Measurements from ENCODE around the gene CRYGC.
"Not testable (repeated sequence)": the region's sequence is repeated elsewhere in the genome, so short reads cannot be mapped to it uniquely, and the experiment has no call there.

Gene CRYGC

GRCh38 chr2:208136716-208137094, 7.1 kb upstream of the CRYGC start:
- DNase-seq (ENCODE audit: low spot score) = no peak

DNA sequence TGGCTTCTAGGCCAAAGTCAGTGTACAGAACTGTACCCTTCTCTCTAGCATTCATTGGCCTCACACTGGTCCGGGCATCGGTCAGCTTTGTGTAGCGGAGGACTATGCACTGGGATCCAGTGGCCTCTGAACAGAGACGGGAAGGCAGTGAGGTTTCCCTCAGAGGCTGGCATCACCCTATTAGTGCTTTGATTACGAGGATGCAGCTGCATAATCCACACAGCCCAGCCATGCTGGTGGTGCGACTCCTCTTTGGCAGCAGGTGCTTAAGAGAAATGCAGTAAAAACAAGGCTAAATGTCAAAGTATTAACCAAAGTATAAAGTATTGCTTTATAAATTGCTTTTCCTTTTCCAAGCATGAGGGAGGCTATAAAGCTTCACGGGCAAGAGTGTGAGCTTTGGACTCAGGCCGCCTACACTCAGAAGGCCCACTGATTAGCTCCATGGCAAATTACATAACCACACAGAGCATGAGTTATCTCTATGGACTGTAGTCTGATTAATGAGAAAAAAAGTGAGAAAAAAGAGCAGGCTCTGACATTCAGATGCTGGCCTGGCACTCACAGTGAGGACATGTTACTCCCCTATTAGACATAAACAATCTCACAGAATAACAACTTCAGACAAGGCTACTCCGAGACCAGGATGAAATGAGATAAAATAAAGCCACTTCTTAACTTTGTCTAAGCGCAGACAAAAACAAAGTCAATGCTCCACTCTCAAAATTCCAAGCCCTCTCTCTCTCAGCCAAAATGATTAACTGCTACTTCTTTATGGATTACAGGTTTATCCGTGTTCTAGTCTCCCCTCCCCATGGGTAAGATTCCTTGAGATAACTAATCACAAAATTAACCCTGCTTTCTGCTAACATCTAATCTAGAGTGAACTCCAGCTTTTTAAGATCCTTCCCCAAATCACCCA, 6.4 kb upstream of the CRYGC start:
- no peak for DNase-seq (ENCODE audit: low spot score)

DNA sequence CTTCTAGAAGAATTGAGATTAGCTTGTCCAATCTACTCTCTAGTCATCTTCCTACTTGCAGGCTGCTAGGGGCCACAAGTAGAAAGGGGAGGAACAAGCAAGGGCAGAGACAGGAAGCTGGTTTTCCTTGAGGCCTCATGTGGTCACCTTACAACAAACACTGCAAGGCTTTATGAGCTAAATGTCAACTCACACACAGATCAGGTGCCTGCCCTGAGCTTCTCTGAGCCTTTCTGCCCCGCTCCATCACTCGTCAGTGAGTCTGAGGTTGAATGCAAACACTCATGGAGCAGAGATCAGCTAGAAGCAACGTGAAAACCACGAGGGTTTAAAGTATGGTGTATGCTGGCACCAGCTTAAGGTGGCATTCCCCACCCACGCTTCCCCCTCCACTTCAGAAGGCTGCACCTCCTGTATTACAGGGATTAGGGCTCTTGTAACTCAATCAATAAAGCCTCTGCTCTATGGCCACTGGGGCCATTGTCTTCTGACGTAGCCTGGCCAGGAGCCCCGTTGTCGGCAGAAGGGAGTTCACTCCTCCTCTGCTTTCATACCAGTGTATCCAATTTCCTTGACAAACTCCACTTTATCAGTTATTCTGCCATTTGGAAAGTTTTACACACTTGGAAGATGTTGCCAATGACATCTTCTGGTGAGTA, 5.4 kb upstream of the CRYGC start:
- DNase-seq (ENCODE audit: low spot score) = peak; percentile 43

GRCh38 chr2:208130712-208131110, 1.1 kb upstream of the CRYGC start:
- no peak for DNase-seq (ENCODE audit: low spot score)

DNA sequence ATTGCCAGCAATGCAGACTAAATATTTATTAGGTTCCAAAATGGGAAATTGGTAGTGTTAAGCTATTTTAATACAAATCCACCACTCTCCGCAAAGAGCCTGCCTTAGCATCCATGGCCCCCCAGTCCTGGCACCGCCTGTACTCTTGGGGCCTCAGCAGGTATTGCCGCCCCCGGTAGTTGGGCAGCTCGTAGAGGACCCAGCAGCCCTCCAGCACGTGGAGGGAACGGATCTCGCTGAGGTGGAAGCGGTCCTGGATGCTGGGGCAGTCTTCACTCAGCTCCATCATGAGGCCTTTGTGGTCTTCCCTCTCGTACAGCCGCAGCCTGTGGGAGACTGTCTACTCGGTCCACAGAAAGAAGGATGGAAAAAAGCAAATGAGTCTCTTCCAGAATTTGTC, 1.5 kb downstream of the CRYGC start:
- DNase-seq (ENCODE audit: low spot score) = no peak

DNA sequence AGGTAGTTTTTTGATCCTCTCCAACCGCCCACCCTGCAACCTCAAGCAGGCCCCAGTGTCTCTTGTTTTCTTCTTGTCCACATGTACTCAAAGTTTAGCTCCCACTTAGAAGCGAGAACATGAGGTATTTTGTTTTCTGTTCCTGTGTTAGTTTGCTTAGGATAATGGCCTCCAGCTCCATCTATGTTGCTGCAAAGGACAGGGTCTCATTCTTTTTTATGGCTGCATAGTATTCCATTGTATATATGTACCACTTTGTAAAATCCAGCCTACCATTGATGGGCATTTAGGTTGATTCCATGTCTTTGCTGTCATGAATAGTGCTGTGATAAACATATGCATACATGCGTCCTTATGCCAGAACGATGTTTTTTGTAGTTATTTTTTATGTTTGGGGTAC, 2.5 kb downstream of the CRYGC start:
- DNase-seq (ENCODE audit: low spot score) = no peak

DNA sequence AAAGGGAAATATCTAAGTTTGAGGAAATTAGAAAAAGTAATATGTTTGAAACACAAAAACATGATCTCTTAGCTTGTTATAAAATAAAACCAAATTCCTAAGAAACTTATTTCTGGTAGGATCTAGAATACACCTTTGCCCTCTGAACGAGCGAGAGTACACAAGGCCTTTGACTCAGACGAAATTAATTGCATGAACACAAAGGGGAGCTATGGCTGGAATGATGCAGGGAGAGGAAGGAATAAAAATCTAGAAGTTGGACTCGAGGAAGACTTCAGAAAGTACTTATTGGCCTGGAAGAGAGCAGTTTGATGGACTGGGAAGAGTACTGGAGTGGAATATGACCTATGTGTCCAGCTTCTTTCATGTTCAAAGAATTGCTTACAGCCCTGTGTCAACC, 4.4 kb downstream of the CRYGC start:
- DNase-seq (ENCODE audit: low spot score) = no peak

GRCh38 chr2:208124013-208124715, 5.5 kb downstream of the CRYGC start, which contains the start of gene CRYGD:
Gene CRYGD (minus strand): TSS chr2:208124524. CDS start chr2:208124473, 51 bp downstream.
- DNase-seq (ENCODE audit: low spot score) = not testable (repeated sequence)

GRCh38 chr2:208122248-208122647, 7.4 kb downstream of the CRYGC start:
- no peak for DNase-seq (ENCODE audit: low spot score)

DNA sequence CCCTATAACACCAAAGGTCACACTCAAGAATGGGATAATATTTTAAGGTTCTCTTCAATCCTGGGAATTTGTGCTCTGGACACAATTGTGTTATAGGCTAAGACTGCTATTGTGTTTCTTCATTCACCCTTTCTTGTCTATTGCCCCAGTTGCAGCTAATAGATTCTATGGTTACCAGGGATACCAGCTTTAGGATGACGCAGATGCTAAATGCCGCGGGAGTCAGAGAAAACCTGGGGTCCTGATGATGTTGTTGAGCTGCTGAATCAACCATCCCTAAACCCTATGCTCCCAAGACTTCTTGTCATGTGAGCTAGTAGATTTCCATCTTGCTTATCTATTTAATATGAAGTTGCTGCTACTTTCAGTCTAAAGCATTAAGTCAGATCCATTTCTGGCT, 10.7 kb downstream of the CRYGC start:
- DNase-seq (ENCODE audit: low spot score) = no peak

GRCh38 chr2:208117390-208117789, 12.2 kb downstream of the CRYGC start:
- DNase-seq (ENCODE audit: low spot score) = not testable (repeated sequence)

- DNase-seq (ENCODE audit: low spot score) = no peak
Measured at GRCh38 chr2:208112969-208113368, 16.7 kb downstream of the CRYGC start.

DNA sequence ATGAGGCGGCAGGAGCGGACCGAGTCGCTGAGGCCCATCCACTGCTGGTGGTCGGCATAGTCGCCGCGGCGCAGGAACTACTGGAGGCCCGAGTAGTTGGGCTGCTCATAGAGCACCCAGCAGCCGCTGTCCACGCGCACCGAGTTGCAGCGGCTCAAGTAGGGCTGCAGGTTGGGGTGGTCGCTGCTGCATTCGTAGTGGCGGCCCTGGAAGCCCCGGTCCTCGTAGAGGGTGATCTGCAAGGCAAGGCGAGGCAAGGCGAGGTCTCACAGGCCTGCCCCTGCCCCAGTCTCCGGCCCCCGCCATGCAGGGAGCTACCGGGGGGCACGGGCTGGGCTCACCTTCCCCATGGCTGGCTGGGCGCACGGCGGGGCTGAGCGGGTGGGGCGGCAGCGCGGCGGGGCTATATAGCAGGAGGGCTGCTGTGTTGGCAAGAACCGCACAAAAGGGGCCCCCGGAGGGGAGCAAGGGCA, 17.3 kb downstream of the CRYGC start:
- not testable (repeated sequence) for DNase-seq (ENCODE audit: low spot score)

GRCh38 chr2:208103616-208104015, 26.0 kb downstream of the CRYGC start:
- DNase-seq (ENCODE audit: low spot score) = peak; percentile 20

GRCh38 chr2:208101716-208102631, 27.7 kb downstream of the CRYGC start:
- peak; percentile 53 for DNase-seq (ENCODE audit: low spot score)

- DNase-seq (ENCODE audit: low spot score) = no peak
Measured at GRCh38 chr2:208099682-208100470, 29.8 kb downstream of the CRYGC start.

GRCh38 chr2:208098701-208099100, 30.9 kb downstream of the CRYGC start:
- DNase-seq (ENCODE audit: low spot score) = not testable (repeated sequence)

DNA sequence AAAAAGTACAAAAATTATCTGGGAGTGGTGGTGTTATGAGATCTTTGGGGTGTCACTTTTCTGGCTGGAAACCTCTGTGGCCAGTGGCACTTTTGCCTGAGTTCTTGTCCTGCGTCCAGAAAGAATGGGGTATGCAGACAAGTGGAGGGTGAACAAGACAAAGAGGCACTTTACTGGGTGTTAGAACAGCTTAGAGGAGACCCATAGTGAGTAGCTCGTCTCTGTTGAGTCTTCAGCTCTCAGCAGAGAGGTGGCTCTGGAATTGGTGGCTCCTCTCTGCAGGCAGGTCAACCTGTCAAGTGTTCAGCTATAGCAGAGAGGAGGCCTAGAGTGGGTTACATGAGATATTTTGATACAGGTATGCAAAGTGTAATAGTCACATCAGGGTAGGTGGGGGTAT, 31.4 kb downstream of the CRYGC start:
- no peak for DNase-seq (ENCODE audit: low spot score)

DNA sequence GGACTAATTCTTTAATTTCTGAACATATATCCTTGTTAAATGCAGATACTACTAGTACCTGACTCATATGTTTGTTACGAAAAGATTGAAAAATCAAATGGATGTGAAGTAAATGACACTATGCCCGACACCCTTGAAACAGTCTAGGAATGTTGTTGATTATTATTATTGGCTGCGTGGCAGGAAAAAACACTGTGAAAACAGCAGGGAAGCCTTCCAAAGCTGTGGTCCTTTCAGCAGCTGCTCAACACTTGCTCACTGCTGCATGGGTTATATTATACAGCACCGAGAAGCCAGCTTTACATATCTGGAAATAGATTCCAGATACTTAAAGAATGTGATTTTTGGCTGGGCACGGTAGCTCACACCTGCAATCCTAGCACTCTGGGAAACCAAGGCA, 31.8 kb downstream of the CRYGC start:
- DNase-seq (ENCODE audit: low spot score) = no peak

- no peak for DNase-seq (ENCODE audit: low spot score)
Measured at GRCh38 chr2:208097313-208097712, 32.3 kb downstream of the CRYGC start.

DNA sequence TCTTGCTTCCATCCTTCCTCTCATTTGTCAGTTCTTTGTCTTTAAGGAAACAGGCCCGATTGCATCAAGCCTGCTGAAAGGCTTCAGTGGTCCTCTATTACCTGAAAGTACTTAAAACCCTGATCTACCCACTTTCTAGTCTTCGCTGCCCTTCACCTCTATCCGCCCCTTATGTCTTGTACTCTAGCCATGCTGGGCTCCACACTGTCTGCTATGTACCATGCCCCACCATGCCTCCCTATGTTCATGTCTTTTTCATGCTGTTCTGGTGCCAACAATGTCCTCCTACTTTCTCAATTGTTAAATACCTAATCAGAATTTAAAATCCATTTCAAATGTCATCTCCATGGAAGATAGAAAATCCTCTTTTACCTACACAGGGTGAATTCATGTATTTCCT, 33.5 kb downstream of the CRYGC start:
- no peak for DNase-seq (ENCODE audit: low spot score)

All from cerebellar cortex (tissue), 1 donor.